Calu3 (cell line): ENCODE data around the gene PRKN. TPM values are rescaled to one million over a fixed set of nuclear protein-coding genes. Genes with fewer than 3 reads are reported as not detected.

Source experiments
- BruUV-seq: library from RNA; stranded (reverse); fragments of 400-500 nt; replicated peaks from 2 replicates; lab custom pipeline; 2021; lab: Mats Ljungman, UMichigan
- CTCF ChIA-PET: fragments of 300-600 bp; sonication (Branson Sonifier 250); formaldehyde crosslinking; loops from one replicate; lab custom pipeline; 2022; ENCODE audit warnings: antibody characterized with exemption; lab: Charles Lee
- DNase-seq: peaks from one replicate; pipeline ENCODE4 v3.0.0; 2022
- H3K27ac Mint-ChIP-seq: one replicate; pipeline ENCODE4 v1.8.0; 2022; ENCODE audit warnings: mixed read lengths; ENCODE audit not compliant: unreplicated experiment
- H3K27me3 Mint-ChIP-seq: one replicate; pipeline ENCODE4 v1.8.0; 2022; ENCODE audit warnings: mixed read lengths; ENCODE audit not compliant: unreplicated experiment
- H3K36me3 Mint-ChIP-seq: one replicate; pipeline ENCODE4 v1.8.0; 2022; ENCODE audit warnings: mild to moderate bottlenecking, moderate library complexity, mixed read lengths; ENCODE audit not compliant: insufficient read depth, unreplicated experiment
- H3K4me1 Mint-ChIP-seq: one replicate; pipeline ENCODE4 v1.8.0; 2022; ENCODE audit warnings: mild to moderate bottlenecking, low read depth, mixed read lengths; ENCODE audit not compliant: unreplicated experiment
- H3K4me3 Mint-ChIP-seq: one replicate; pipeline ENCODE4 v1.8.0; 2022; ENCODE audit warnings: mild to moderate bottlenecking, low read depth, moderate library complexity, mixed read lengths; ENCODE audit not compliant: unreplicated experiment
- H3K9me3 Mint-ChIP-seq: one replicate; pipeline ENCODE4 v1.8.0; 2022; ENCODE audit warnings: low read depth, mixed read lengths; ENCODE audit not compliant: unreplicated experiment
- intact Hi-C: fragments of 100-400 bp; cut with micrococcal nuclease; formaldehyde crosslinking; loops from one replicate; pipeline ENCODE4 v1.10.0; 2022; ENCODE audit not compliant: unreplicated experiment
- total RNA-seq: library from RNA; stranded (reverse); gene quantifications from 2 replicates; pipeline ENCODE4 v1.2.3, GENCODE V29; 2022
- TF ChIP-seq, protein P1 (sequence below): fragments of 200-600 bp; IDR thresholded peaks from one replicate; pipeline ENCODE4 v1.8.0; 2022; ENCODE audit warnings: antibody characterized with exemption; ENCODE audit not compliant: unreplicated experiment

Gene PRKN
- total RNA-seq, 1 experiment from 2014 or later: 3.8 TPM

DNA sequence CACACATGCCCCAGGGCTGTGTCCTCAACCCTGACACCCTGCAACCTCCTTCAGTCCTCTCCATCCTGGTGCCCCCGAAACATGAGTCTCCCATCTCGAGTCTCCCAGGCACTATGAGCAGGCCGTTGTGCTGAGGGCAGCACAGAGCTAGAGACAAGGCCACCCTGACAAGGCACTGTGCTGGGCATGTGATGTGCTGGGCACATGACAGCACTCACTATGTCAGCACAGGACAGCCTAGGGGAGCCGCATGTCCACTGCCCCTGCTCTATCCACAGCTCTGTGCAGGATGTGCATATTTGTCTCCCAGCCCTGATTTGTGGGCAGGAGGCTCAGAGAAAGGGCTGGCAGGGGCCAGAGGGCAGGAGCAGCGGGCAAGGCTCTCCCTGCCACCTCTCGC lies 1091.6 kb downstream of the PRKN start:
- intact Hi-C loops: no loop called here
- CTCF ChIA-PET: no interaction called here
- Mint-ChIP-seq H3K27ac (no peak overlapping the region), H3K4me1 (no peaks in the 10 kb centered on the region), H3K27me3 (no peaks in the 10 kb centered on the region), H3K9me3 (peaks cover 6% of the 10 kb centered on the region), H3K4me3 (no peak overlapping the region), H3K36me3 (peaks cover 7% of the 10 kb centered on the region)
- BruUV-seq: no TSS peak
- DNase-seq: no peak
- TF ChIP-seq, protein P1, sequence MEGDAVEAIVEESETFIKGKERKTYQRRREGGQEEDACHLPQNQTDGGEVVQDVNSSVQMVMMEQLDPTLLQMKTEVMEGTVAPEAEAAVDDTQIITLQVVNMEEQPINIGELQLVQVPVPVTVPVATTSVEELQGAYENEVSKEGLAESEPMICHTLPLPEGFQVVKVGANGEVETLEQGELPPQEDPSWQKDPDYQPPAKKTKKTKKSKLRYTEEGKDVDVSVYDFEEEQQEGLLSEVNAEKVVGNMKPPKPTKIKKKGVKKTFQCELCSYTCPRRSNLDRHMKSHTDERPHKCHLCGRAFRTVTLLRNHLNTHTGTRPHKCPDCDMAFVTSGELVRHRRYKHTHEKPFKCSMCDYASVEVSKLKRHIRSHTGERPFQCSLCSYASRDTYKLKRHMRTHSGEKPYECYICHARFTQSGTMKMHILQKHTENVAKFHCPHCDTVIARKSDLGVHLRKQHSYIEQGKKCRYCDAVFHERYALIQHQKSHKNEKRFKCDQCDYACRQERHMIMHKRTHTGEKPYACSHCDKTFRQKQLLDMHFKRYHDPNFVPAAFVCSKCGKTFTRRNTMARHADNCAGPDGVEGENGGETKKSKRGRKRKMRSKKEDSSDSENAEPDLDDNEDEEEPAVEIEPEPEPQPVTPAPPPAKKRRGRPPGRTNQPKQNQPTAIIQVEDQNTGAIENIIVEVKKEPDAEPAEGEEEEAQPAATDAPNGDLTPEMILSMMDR: no peak

- DNase-seq: no peak
- TF ChIP-seq, protein P1: no peak
- Mint-ChIP-seq H3K27ac (no peak overlapping the region), H3K4me3 (no peak overlapping the region), H3K36me3 (peaks cover 7% of the 10 kb centered on the region), H3K27me3 (no peaks in the 10 kb centered on the region), H3K4me1 (no peaks in the 10 kb centered on the region), H3K9me3 (peaks cover 6% of the 10 kb centered on the region)
- BruUV-seq: no TSS peak
- intact Hi-C loops: no loop called here
- CTCF ChIA-PET: no interaction called here
Measured at GRCh38 chr6:161634916-161635315, 1092.7 kb downstream of the PRKN start.

DNA sequence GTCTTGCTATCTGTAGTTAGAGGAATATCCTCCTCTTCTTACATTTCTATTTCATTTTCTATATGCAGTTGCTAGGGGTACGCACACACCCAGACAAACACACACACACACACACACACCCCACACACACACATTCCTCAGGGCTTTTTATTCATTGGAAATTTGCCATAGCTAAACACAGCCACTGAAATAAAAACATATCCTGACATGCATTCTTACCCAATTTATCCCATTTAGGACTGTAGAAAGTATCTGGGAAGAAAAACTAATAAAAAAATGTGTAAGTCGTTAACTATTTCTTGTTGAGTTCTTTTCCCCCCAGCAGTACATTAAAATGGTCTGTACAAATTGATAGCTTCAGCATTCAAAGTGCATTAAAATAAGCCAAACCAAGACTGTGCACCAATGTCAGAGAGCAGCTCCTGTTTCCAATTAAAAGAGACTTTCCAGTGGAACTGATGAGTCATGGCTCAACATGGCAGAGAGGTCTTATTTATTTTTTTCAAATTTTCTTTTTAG lies 1095.8 kb downstream of the PRKN start:
- no peaks in the 10 kb centered on the region for H3K9me3 Mint-ChIP-seq
- H3K27ac Mint-ChIP-seq: no peak overlapping the region
- TF ChIP-seq, protein P1: no peak
- intact Hi-C loops: no loop called here
- H3K4me1 Mint-ChIP-seq: no peaks in the 10 kb centered on the region
- no peaks in the 10 kb centered on the region for H3K36me3 Mint-ChIP-seq
- DNase-seq: no peak
- CTCF ChIA-PET: no interaction called here
- no TSS peak for BruUV-seq
- no peaks in the 10 kb centered on the region for H3K27me3 Mint-ChIP-seq
- no peak overlapping the region for H3K4me3 Mint-ChIP-seq

DNA sequence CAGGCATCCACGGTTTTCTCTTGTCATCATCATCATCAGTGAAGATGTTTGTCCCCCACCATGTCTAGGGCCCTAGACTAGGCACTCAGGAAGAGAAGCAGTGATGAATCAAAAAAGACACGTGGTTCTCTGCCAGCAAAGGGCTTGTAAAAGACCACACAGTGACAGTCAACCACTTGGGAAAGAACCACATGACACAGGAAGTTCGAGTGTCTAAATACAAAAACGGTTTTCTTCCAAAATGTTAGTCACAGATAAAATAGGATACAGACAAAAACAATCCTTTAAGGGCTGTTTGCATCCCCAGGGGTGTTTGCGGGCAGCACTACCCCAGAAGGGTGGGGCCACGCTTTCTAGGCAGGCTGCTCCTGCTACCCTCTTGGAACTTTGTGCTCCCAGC lies 1096.9 kb downstream of the PRKN start:
- BruUV-seq: no TSS peak
- no peaks in the 10 kb centered on the region for H3K4me1 Mint-ChIP-seq
- CTCF ChIA-PET: no interaction called here
- intact Hi-C loops: no loop called here
- H3K9me3 Mint-ChIP-seq: no peaks in the 10 kb centered on the region
- no peak overlapping the region for H3K27ac Mint-ChIP-seq
- H3K27me3 Mint-ChIP-seq: no peaks in the 10 kb centered on the region
- TF ChIP-seq, protein P1: no peak
- DNase-seq: no peak
- H3K36me3 Mint-ChIP-seq: no peaks in the 10 kb centered on the region
- H3K4me3 Mint-ChIP-seq: no peak overlapping the region
